GM18505 (cell line): ENCODE results near the gene SRSF7.
"Not testable (repeated sequence)": the region's sequence is repeated elsewhere in the genome, so short reads cannot be mapped to it uniquely, and the experiment has no call there.

Experiments used
- ATAC-seq: cut with Tn5 transposase; IDR thresholded peaks from one replicate; pipeline ENCODE4 v1.9.1; 2021; ENCODE audit not compliant: unreplicated experiment
- POLR2A ChIP-seq: IDR thresholded peaks from 4 replicates; pipeline ENCODE4 v1.6.1; 2011; ENCODE audit warnings: borderline replicate concordance; ENCODE audit not compliant: insufficient read depth, insufficient read length; ENCODE audit errors: extremely low read depth

The SRSF7 gene

GRCh38 chr2:38750891-38751595, at the start of gene SRSF7:
Gene SRSF7, minus strand, starts transcription at chr2:38751361. Its CDS starts 105 bp downstream, at chr2:38751256.
- peak; percentile 82 for ATAC-seq

GRCh38 chr2:38797953-38798352, 46.8 kb upstream of the SRSF7 start:
- TF ChIP-seq POLR2A = no peak
- no peak for ATAC-seq

More at GRCh38 chr2:38750891-38751595, at the start of gene SRSF7:
- TF ChIP-seq POLR2A = peak; percentile 100

- ATAC-seq = no peak
- TF ChIP-seq POLR2A = no peak
These were observed 46.1 kb upstream of the SRSF7 start for GRCh38 chr2:38797250-38797676.

- not testable (repeated sequence) for ATAC-seq
These were observed 43.9 kb upstream of the SRSF7 start for GRCh38 chr2:38795016-38795415.

GRCh38 chr2:38794235-38794946, 43.2 kb upstream of the SRSF7 start:
- ATAC-seq = no peak

GRCh38 chr2:38793511-38793910, 42.4 kb upstream of the SRSF7 start:
- no peak for ATAC-seq
- no peak for TF ChIP-seq POLR2A

More at GRCh38 chr2:38794235-38794946, 43.2 kb upstream of the SRSF7 start:
- TF ChIP-seq POLR2A = no peak

GRCh38 chr2:38792751-38793150, 41.6 kb upstream of the SRSF7 start:
- no peak for TF ChIP-seq POLR2A
- no peak for ATAC-seq

GRCh38 chr2:38792321-38792720, 41.2 kb upstream of the SRSF7 start:
- ATAC-seq = not testable (repeated sequence)

- no peak for ATAC-seq
- TF ChIP-seq POLR2A = no peak
These were observed 40.6 kb upstream of the SRSF7 start for GRCh38 chr2:38791744-38792143.

- TF ChIP-seq POLR2A = no peak
- ATAC-seq = no peak
These were observed 38.5 kb upstream of the SRSF7 start for GRCh38 chr2:38789691-38790090.

GRCh38 chr2:38788306-38788705, 37.1 kb upstream of the SRSF7 start:
- no peak for ATAC-seq
- TF ChIP-seq POLR2A = no peak

GRCh38 chr2:38783586-38783985, 32.4 kb upstream of the SRSF7 start:
- no peak for TF ChIP-seq POLR2A

GRCh38 chr2:38778687-38779082, 27.5 kb upstream of the SRSF7 start:
- no peak for TF ChIP-seq POLR2A
- no peak for ATAC-seq

More at GRCh38 chr2:38783586-38783985, 32.4 kb upstream of the SRSF7 start:
- no peak for ATAC-seq

GRCh38 chr2:38776531-38776930, 25.4 kb upstream of the SRSF7 start:
- no peak for TF ChIP-seq POLR2A
- no peak for ATAC-seq
